ENCODE results near the gene PIN1.

The PIN1 gene

DNA sequence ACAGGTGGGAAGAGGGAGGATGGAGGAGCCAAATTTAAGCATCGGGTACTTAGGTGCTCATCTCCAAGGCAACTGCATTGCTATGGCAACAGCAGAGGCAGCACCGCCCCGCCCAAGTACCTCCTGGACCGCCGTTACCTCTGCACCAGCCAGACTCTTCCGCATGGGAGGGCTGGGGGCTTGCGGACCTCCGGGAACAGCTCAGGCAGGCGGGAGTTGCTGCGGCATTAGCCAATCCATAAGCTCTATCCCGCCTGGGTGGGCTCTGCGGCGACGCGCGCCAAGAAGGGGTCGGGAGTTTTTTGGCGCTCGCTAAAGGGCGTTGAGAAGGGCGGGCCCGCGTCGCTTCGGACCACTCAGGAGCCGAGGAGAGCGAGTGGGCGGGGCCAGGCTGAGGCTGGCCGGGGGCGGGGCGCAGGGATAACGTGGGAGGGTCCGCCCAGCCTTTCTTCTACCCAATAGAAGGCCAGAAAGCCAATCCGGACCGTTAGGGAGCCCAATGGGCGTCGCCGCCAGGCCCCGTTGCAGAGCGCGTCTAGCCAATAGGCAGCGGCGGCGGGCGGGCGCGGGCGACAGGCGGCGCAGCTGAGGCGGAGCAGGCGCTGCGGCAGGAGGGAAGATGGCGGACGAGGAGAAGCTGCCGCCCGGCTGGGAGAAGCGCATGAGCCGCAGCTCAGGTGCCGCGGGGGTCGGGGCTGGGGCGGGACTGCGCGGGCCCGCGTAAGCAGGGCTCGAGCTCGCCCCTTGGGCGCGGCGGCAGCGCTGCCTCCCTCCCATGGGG, at the start of gene PIN1:
Gene PIN1, plus strand, starts transcription at position 593 of the 781 bp plus-strand sequence. Its CDS starts 27 bp downstream, at position 620.
- peak within 1 kb of the TSS; percentile 84 for H3K4me2 ChIP-seq (ENCODE audit: low read length)
- no peak within 1 kb of the TSS for H2AFZ ChIP-seq (ENCODE audit: low read length)

DNA sequence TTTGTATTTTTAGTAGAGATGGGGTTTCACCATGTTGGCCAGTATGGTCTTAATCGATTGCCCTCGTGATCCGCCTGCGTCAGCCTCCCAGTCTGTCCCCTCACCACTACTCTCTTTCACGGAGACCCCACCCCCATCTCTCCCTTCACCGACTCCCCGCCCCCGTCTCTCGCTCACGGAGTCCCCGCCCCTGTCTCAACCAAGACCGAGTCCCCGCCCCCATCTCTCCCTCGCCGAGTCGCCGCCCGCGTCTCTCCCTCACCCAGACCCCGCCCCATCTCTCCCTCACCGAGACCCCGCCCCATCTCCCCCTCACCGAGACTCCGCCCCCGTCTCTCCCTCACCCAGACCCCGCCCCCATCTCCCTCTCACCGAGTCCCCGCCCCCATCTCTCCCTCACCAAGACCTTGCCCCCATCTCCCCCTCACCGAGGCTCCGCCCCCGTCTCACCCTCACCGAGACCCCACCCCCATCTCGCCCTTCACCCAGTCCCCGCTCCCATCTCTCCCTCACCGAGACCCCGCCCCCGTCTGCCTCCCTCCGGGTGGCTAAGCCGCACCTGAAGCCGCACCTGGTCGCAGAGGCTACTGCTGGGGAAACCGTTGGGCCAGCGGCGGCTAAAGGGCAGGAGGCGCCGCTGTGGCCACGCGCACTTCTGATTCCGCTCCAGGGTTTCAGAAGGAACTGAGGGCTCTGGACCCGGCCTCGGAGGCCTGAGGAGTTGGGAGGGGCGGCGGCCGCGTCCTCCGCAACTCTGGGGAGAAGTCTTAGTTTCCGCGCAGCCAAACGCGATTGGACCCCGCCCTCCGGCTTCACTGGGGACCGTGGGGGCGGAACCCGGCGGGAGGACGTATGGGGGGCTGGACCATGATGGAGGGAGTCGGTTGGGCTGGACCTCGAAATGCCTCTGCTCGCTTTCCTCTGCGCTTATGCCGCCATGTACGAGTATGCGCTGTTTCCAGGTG, 49.5 kb upstream of the PIN1 start:
- peak overlapping the region; percentile 85 for H3K4me2 ChIP-seq (ENCODE audit: low read length)
- no peaks in the 10 kb centered on the region for H3K79me2 ChIP-seq (ENCODE audit: insufficient read depth, low read length)
- no peaks in the 10 kb centered on the region for H3K36me3 ChIP-seq (ENCODE audit: insufficient read depth, low read length)
- TF ChIP-seq, protein P1, sequence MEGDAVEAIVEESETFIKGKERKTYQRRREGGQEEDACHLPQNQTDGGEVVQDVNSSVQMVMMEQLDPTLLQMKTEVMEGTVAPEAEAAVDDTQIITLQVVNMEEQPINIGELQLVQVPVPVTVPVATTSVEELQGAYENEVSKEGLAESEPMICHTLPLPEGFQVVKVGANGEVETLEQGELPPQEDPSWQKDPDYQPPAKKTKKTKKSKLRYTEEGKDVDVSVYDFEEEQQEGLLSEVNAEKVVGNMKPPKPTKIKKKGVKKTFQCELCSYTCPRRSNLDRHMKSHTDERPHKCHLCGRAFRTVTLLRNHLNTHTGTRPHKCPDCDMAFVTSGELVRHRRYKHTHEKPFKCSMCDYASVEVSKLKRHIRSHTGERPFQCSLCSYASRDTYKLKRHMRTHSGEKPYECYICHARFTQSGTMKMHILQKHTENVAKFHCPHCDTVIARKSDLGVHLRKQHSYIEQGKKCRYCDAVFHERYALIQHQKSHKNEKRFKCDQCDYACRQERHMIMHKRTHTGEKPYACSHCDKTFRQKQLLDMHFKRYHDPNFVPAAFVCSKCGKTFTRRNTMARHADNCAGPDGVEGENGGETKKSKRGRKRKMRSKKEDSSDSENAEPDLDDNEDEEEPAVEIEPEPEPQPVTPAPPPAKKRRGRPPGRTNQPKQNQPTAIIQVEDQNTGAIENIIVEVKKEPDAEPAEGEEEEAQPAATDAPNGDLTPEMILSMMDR (IDR thresholded peaks at IDR 0.05; ENCODE audit: low read length), result no peak
- TF ChIP-seq EZH2 (IDR thresholded peaks at IDR 0.05; ENCODE audit: borderline replicate concordance, low read length), result no peak
- no peak overlapping the region for H2AFZ ChIP-seq (ENCODE audit: low read length)
- H3K4me3 ChIP-seq (ENCODE audit: low read depth, low read length, poor library complexity, severe bottlenecking), result peak overlapping the region; percentile 81
- peaks cover 18% of the 10 kb centered on the region for H3K4me1 ChIP-seq (ENCODE audit: insufficient read depth, low read length, severe bottlenecking)
- H3F3A ChIP-seq (ENCODE audit: insufficient read depth, low read length), result no peaks in the 10 kb centered on the region
- H3K9me3 ChIP-seq (ENCODE audit: low read length), result no peaks in the 10 kb centered on the region
- H3K9ac ChIP-seq (ENCODE audit: low read length), result peak overlapping the region; percentile 76
- no peaks in the 10 kb centered on the region for H4K20me1 ChIP-seq (ENCODE audit: insufficient read depth, low read length)
- no peaks in the 10 kb centered on the region for H3K27me3 ChIP-seq (ENCODE audit: insufficient read depth, low read length)
- peak overlapping the region; percentile 90 for H3K27ac ChIP-seq (ENCODE audit: low read depth, low read length, poor library complexity, severe bottlenecking)
- no peaks in the 10 kb centered on the region for H3K9me2 ChIP-seq (ENCODE audit: low read depth, low read length)

More for the DNA sequence above, at the start of gene PIN1:
- Histone ChIP-seq H3K27ac (ENCODE audit: low read depth, low read length, poor library complexity, severe bottlenecking) (no peak within 1 kb of the TSS), H3K79me2 (ENCODE audit: insufficient read depth, low read length) (peaks cover 11% of the 10 kb centered on the region), H3K9ac (ENCODE audit: low read length) (peak within 1 kb of the TSS; percentile 84), H3K4me1 (ENCODE audit: insufficient read depth, low read length, severe bottlenecking) (peaks cover 13% of the 10 kb centered on the region), H3K9me2 (ENCODE audit: low read depth, low read length) (no peaks in the 10 kb centered on the region), H3K4me3 (ENCODE audit: low read depth, low read length, poor library complexity, severe bottlenecking) (peak within 1 kb of the TSS; percentile 91), H3K27me3 (ENCODE audit: insufficient read depth, low read length) (no peaks in the 10 kb centered on the region), H3K9me3 (ENCODE audit: low read length) (no peaks in the 10 kb centered on the region), H3K36me3 (ENCODE audit: insufficient read depth, low read length) (peaks cover 21% of the 10 kb centered on the region), H3F3A (ENCODE audit: insufficient read depth, low read length) (no peaks in the 10 kb centered on the region), H4K20me1 (ENCODE audit: insufficient read depth, low read length) (no peaks in the 10 kb centered on the region)
- TF ChIP-seq, protein P1 (IDR thresholded peaks at IDR 0.05; ENCODE audit: low read length), result peak; percentile 32; the same call in 1 of the 2 replicates
- TF ChIP-seq EZH2 (IDR thresholded peaks at IDR 0.05; ENCODE audit: borderline replicate concordance, low read length), result no peak

DNA sequence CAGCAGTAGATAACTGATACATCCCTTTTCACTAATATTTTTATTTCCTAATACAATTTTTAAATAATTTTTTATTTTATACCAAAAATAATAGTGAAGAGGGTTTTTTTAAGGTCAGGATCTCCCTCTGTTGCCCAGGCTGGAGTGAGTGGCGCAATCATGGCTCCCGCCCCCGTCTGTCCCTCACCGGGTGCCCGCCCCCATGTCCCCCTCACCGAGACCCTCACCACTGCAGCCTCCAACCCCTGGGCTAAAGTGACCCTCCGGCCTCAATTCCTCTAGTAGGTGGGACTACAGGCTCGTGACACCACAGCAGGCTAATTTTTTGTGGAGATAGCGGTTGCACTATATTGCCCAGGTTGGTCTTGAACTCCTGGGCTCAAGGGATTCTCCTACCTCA, 48.8 kb upstream of the PIN1 start:
- peak overlapping the region; percentile 85 for H3K4me2 ChIP-seq (ENCODE audit: low read length)
- no peaks in the 10 kb centered on the region for H3K9me2 ChIP-seq (ENCODE audit: low read depth, low read length)
- TF ChIP-seq, protein P1 (IDR thresholded peaks at IDR 0.05; ENCODE audit: low read length), result no peak
- TF ChIP-seq EZH2 (IDR thresholded peaks at IDR 0.05; ENCODE audit: borderline replicate concordance, low read length), result no peak
- H3F3A ChIP-seq (ENCODE audit: insufficient read depth, low read length), result no peaks in the 10 kb centered on the region
- peak overlapping the region; percentile 31; the same call in 1 of the 2 replicates for H3K9ac ChIP-seq (ENCODE audit: low read length)
- H3K27me3 ChIP-seq (ENCODE audit: insufficient read depth, low read length), result no peaks in the 10 kb centered on the region
- H3K4me1 ChIP-seq (ENCODE audit: insufficient read depth, low read length, severe bottlenecking), result peaks cover 23% of the 10 kb centered on the region
- peak overlapping the region; percentile 90 for H3K27ac ChIP-seq (ENCODE audit: low read depth, low read length, poor library complexity, severe bottlenecking)
- peak overlapping the region; percentile 81 for H3K4me3 ChIP-seq (ENCODE audit: low read depth, low read length, poor library complexity, severe bottlenecking)
- H2AFZ ChIP-seq (ENCODE audit: low read length), result no peak overlapping the region
- no peaks in the 10 kb centered on the region for H3K79me2 ChIP-seq (ENCODE audit: insufficient read depth, low read length)
- H4K20me1 ChIP-seq (ENCODE audit: insufficient read depth, low read length), result no peaks in the 10 kb centered on the region
- H3K9me3 ChIP-seq (ENCODE audit: low read length), result no peaks in the 10 kb centered on the region
- H3K36me3 ChIP-seq (ENCODE audit: insufficient read depth, low read length), result no peaks in the 10 kb centered on the region
